Calu3 (cell line): ENCODE results near the gene BIN2. TPM values are rescaled to one million over a fixed set of nuclear protein-coding genes. Genes with fewer than 3 reads are reported as not detected.
A peak's percentile ranks its signal among the peaks of the same experiment; 100 is the strongest.
"Not testable (repeated sequence)": the region's sequence is repeated elsewhere in the genome, so short reads cannot be mapped to it uniquely, and the experiment has no call there.

Experiments used
- BruUV-seq: library from RNA; stranded (reverse); fragments of 400-500 nt; replicated peaks from 2 replicates; lab custom pipeline; 2021; lab: Mats Ljungman, UMichigan
- CTCF ChIA-PET: fragments of 300-600 bp; sonication (Branson Sonifier 250); formaldehyde crosslinking; loops from one replicate; lab custom pipeline; 2022; ENCODE audit warnings: antibody characterized with exemption; lab: Charles Lee
- DNase-seq: peaks from one replicate; pipeline ENCODE4 v3.0.0; 2022
- H3K27ac Mint-ChIP-seq: one replicate; pipeline ENCODE4 v1.8.0; 2022; ENCODE audit warnings: mixed read lengths; ENCODE audit not compliant: unreplicated experiment
- H3K27me3 Mint-ChIP-seq: one replicate; pipeline ENCODE4 v1.8.0; 2022; ENCODE audit warnings: mixed read lengths; ENCODE audit not compliant: unreplicated experiment
- H3K36me3 Mint-ChIP-seq: one replicate; pipeline ENCODE4 v1.8.0; 2022; ENCODE audit warnings: mild to moderate bottlenecking, moderate library complexity, mixed read lengths; ENCODE audit not compliant: insufficient read depth, unreplicated experiment
- H3K4me1 Mint-ChIP-seq: one replicate; pipeline ENCODE4 v1.8.0; 2022; ENCODE audit warnings: mild to moderate bottlenecking, low read depth, mixed read lengths; ENCODE audit not compliant: unreplicated experiment
- H3K4me3 Mint-ChIP-seq: one replicate; pipeline ENCODE4 v1.8.0; 2022; ENCODE audit warnings: mild to moderate bottlenecking, low read depth, moderate library complexity, mixed read lengths; ENCODE audit not compliant: unreplicated experiment
- H3K9me3 Mint-ChIP-seq: one replicate; pipeline ENCODE4 v1.8.0; 2022; ENCODE audit warnings: low read depth, mixed read lengths; ENCODE audit not compliant: unreplicated experiment
- intact Hi-C: fragments of 100-400 bp; cut with micrococcal nuclease; formaldehyde crosslinking; loops from one replicate; pipeline ENCODE4 v1.10.0; 2022; ENCODE audit not compliant: unreplicated experiment
- total RNA-seq: library from RNA; stranded (reverse); gene quantifications from 2 replicates; pipeline ENCODE4 v1.2.3, GENCODE V29; 2022
- TF ChIP-seq, protein P1 (sequence below): fragments of 200-600 bp; IDR thresholded peaks from one replicate; pipeline ENCODE4 v1.8.0; 2022; ENCODE audit warnings: antibody characterized with exemption; ENCODE audit not compliant: unreplicated experiment

The BIN2 gene
- total RNA-seq, 1 experiment from 2014 or later: not detected

DNA sequence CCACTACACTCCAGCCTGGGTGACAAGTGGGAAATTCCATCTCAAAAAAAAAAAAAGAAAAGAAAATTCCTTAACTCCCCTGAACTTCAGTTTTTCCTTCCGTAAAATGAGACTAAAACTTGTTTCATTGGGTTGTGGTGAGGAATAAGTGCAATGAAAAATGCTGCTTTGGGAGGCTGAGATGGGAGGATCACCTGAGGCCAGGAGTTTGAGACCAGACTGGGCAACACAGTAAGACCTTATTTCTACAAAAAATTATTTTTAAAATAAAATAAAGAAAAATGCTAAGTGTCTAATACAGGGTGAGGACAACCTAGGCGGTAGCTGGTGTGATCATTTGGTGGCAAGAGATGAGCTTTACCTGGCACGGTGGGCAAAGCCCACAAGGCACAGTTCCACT, 60.6 kb downstream of the BIN2 start:
- no peak overlapping the region for H3K27ac Mint-ChIP-seq
- no TSS peak for BruUV-seq
- H3K4me1 Mint-ChIP-seq: peaks cover 17% of the 10 kb centered on the region
- H3K9me3 Mint-ChIP-seq: no peaks in the 10 kb centered on the region
- H3K27me3 Mint-ChIP-seq: no peaks in the 10 kb centered on the region
- TF ChIP-seq, protein P1, sequence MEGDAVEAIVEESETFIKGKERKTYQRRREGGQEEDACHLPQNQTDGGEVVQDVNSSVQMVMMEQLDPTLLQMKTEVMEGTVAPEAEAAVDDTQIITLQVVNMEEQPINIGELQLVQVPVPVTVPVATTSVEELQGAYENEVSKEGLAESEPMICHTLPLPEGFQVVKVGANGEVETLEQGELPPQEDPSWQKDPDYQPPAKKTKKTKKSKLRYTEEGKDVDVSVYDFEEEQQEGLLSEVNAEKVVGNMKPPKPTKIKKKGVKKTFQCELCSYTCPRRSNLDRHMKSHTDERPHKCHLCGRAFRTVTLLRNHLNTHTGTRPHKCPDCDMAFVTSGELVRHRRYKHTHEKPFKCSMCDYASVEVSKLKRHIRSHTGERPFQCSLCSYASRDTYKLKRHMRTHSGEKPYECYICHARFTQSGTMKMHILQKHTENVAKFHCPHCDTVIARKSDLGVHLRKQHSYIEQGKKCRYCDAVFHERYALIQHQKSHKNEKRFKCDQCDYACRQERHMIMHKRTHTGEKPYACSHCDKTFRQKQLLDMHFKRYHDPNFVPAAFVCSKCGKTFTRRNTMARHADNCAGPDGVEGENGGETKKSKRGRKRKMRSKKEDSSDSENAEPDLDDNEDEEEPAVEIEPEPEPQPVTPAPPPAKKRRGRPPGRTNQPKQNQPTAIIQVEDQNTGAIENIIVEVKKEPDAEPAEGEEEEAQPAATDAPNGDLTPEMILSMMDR: no peak
- H3K36me3 Mint-ChIP-seq: peaks cover 36% of the 10 kb centered on the region
- intact Hi-C loops: no loop called here
- CTCF ChIA-PET: interaction anchor here (0.7 to 2.1 kb wide), 2 partner anchors 78 to 476 kb away, joined by 4 to 22 read pairs; no protein-coding TSS in a partner anchor
- DNase-seq: no peak
- no peak overlapping the region for H3K4me3 Mint-ChIP-seq

DNA sequence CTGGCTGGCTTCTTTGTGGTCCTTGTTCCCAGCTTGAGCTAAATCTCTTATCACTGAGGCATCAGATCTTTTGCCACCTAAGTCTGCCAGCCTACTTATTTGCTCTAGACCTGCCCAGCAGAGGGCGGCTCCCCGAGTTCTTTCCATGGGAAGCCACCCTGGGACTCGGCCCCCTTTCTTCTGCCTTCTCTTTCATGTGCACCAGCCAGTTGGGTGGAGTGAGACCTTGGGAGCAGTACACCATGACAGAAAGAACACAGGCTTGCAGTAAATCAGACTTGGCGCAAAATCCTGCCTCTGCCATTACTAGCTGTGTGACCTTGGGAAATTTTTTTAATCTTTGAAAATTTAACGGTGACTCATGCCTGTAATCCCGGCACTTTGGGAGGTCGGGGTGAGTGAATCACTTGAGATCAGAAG, 61.2 kb downstream of the BIN2 start:
- no peak overlapping the region for H3K27ac Mint-ChIP-seq
- H3K27me3 Mint-ChIP-seq: no peaks in the 10 kb centered on the region
- CTCF ChIA-PET: interaction anchor here (0.6 to 2.1 kb wide), 3 partner anchors 24 to 476 kb away, joined by 3 to 22 read pairs (median 4); partner anchors contain the start of gene DAZAP2
- H3K36me3 Mint-ChIP-seq: peaks cover 35% of the 10 kb centered on the region
- peaks cover 14% of the 10 kb centered on the region for H3K4me1 Mint-ChIP-seq
- H3K4me3 Mint-ChIP-seq: no peak overlapping the region
- TF ChIP-seq, protein P1: no peak
- H3K9me3 Mint-ChIP-seq: no peaks in the 10 kb centered on the region
- intact Hi-C loops: loop anchor here (1.0 kb wide), 1 partner anchor 79 kb away; no protein-coding TSS in a partner anchor
- BruUV-seq: no TSS peak
- peak; percentile 63 for DNase-seq

GRCh38 chr12:51259600-51259999, 64.4 kb downstream of the BIN2 start:
- H3K4me3 Mint-ChIP-seq, H3K4me1 Mint-ChIP-seq, H3K9me3 Mint-ChIP-seq, H3K27me3 Mint-ChIP-seq, CTCF ChIA-PET, DNase-seq, BruUV-seq, H3K27ac Mint-ChIP-seq, intact Hi-C loops: not testable (repeated sequence)
- H3K36me3 Mint-ChIP-seq: peaks cover 28% of the 10 kb centered on the region

- CTCF ChIA-PET: no interaction called here
- intact Hi-C loops: no loop called here
- no peak overlapping the region for H3K27ac Mint-ChIP-seq
- peaks cover 15% of the 10 kb centered on the region for H3K36me3 Mint-ChIP-seq
- TF ChIP-seq, protein P1: no peak
- DNase-seq: no peak
- H3K4me3 Mint-ChIP-seq: no peak overlapping the region
- no peaks in the 10 kb centered on the region for H3K4me1 Mint-ChIP-seq
- H3K27me3 Mint-ChIP-seq: no peaks in the 10 kb centered on the region
- BruUV-seq: no TSS peak
- no peaks in the 10 kb centered on the region for H3K9me3 Mint-ChIP-seq
Observed at GRCh38 chr12:51254536-51254935, 69.4 kb downstream of the BIN2 start.

DNA sequence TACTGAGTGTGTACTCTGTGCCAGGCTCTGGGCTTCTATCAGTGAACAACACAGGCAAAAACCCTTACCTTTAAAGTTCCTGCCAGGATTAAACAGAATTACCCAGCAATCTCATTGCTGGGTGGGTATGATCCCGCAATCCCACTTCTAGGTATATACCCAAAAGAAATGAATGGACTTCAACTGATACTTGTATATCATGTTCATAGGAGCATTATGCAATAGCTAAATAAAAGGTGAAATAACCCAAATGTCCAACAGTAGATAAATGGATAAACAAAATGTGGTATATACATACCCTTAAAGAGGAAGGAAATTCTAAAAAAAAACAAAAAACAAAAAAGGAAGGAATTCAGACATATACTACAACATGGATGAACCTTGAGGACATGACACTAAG, 70.7 kb downstream of the BIN2 start:
- no TSS peak for BruUV-seq
- CTCF ChIA-PET: no interaction called here
- Mint-ChIP-seq H3K27me3 (no peaks in the 10 kb centered on the region), H3K9me3 (no peaks in the 10 kb centered on the region), H3K27ac (no peak overlapping the region), H3K36me3 (peaks cover 13% of the 10 kb centered on the region), H3K4me3 (no peak overlapping the region), H3K4me1 (no peaks in the 10 kb centered on the region)
- TF ChIP-seq, protein P1: no peak
- no peak for DNase-seq
- intact Hi-C loops: no loop called here
